Measurements from ENCODE around the gene CADPS2. TPM values are rescaled to one million over a fixed set of nuclear protein-coding genes. Genes with fewer than 3 reads are reported as not detected.

The CADPS2 gene
- polyA plus RNA-seq, 3 donors = not detected

- intact Hi-C loops (cut with micrococcal nuclease) = no loop called here
- no peaks in the 10 kb centered on the region for H3K4me1 ChIP-seq (ENCODE audit: control insufficient read depth in 1 of 2, insufficient read depth in 2 of 2, low read length in 2 of 2)
- no peaks in the 10 kb centered on the region for H3K36me3 ChIP-seq (replicated peaks in 1 of 2; ENCODE audit: control insufficient read depth in 1 of 2, insufficient read depth in 2 of 2, low read length in 2 of 2)
- peaks cover 8 to 50% (median 26%) of the 10 kb centered on the region in 7 donors for H3K9me3 Mint-ChIP-seq
- H3K27me3 Mint-ChIP-seq (ENCODE audit: low read depth in 3 of 3) = peaks cover 84 to 94% (median 86%) of the 10 kb centered on the region in 3 donors
- no peak for DNase-seq
- peaks cover 90 to 100% of the 10 kb centered on the region in 2 donors for H3K27me3 ChIP-seq (ENCODE audit: control insufficient read depth in 2 of 2, insufficient read depth in 2 of 2, low read length in 2 of 2)
- WGBS (ENCODE audit: insufficient coverage) = no CpG with 5 or more reads among the region's 3 CpGs
- H3K9me3 ChIP-seq (replicated peaks in 1 of 2; ENCODE audit: control insufficient read depth in 1 of 2, insufficient read depth in 1 of 2, low read length in 2 of 2) = peaks cover 3 to 64% of the 10 kb centered on the region in 2 donors
- peak overlapping the region in 1 of 2 donors; percentile 46 for H3K4me3 Mint-ChIP-seq
- peak overlapping the region in 1 of 7 donors; percentile 60 for H3K27ac Mint-ChIP-seq
- H3K36me3 Mint-ChIP-seq = peaks cover 0 to 4% of the 10 kb centered on the region in 2 donors
- no peak overlapping the region for H3K4me2 ChIP-seq (replicated peaks; ENCODE audit: extremely low read depth, low read length, poor library complexity, severe bottlenecking)
- H3K4me3 ChIP-seq (replicated peaks in 1 of 3; ENCODE audit: low read depth in 2 of 3, low read length in 3 of 3) = no peak overlapping the region
- H2AFZ ChIP-seq (ENCODE audit: insufficient read depth, low read depth, low read length, poor library complexity, severe bottlenecking) = no peak overlapping the region
- H3K27ac ChIP-seq (ENCODE audit: low read depth in 1 of 2, low read length in 2 of 2) = no peak overlapping the region
- H3K4me1 Mint-ChIP-seq = peaks cover 5% of the 10 kb centered on the region
- no peak overlapping the region for H3K9ac ChIP-seq (ENCODE audit: insufficient read depth, low read length, poor library complexity, severe bottlenecking)
- H4K20me1 ChIP-seq (ENCODE audit: insufficient read depth, low read length) = no peaks in the 10 kb centered on the region
- TF ChIP-seq CTCF (IDR thresholded peaks at IDR 0.05) = no peak
- no peaks in the 10 kb centered on the region for H3K79me2 ChIP-seq (ENCODE audit: insufficient read depth, low read length)
Measured at GRCh38 chr7:122312789-122313188, 573.5 kb downstream of the CADPS2 start.

DNA sequence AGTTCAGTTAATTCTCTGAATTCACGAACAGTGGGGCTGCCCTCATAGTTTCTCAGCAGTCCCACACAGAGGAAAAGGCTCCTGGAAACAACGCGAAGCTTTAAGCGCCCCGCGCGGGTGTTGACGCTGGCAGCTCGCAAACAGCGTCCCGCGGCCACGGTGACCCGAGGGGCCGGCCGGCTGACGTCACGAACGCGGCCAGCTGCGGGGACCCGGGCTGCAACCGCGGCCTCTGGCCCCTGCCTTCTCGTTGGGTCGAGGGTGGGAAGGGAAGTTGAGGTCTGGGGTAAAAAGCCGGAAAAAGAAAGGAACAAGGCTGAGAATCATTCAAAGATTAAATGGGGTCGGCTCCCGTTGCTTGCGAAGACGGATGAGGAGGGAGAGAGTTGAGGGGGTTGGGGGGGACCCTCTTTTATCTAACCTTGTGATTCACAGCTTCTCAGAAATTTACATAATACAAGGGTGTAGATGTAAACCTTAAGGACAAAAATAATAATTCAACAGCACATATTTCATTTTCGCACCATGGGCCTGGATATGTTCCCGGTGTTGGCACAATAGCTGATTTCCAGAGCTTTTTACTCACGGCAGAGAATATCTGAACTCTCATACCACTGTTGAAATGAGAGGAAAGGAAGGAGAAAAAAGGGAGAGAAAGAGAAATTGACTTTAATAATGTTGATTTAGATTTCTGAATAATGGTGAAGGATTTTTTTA, 574.4 kb downstream of the CADPS2 start:
- Mint-ChIP-seq H3K27me3 (ENCODE audit: low read depth in 3 of 3) (peaks cover 83 to 93% (median 86%) of the 10 kb centered on the region in 3 donors), H3K4me1 (peaks cover 5% of the 10 kb centered on the region), H3K27ac (peak overlapping the region in 1 of 7 donors; percentile 75), H3K4me3 (peak overlapping the region in 1 of 2 donors; percentile 71), H3K9me3 (peaks cover 8 to 50% (median 26%) of the 10 kb centered on the region in 7 donors), H3K36me3 (peaks cover 0 to 4% of the 10 kb centered on the region in 2 donors)
- no peak overlapping the region for H3K9ac ChIP-seq (ENCODE audit: insufficient read depth, low read length, poor library complexity, severe bottlenecking)
- no peak for TF ChIP-seq CTCF (IDR thresholded peaks at IDR 0.05)
- no peak for DNase-seq
- H2AFZ ChIP-seq (ENCODE audit: insufficient read depth, low read depth, low read length, poor library complexity, severe bottlenecking) = no peak overlapping the region
- H3K36me3 ChIP-seq (replicated peaks in 1 of 2; ENCODE audit: control insufficient read depth in 1 of 2, insufficient read depth in 2 of 2, low read length in 2 of 2) = no peaks in the 10 kb centered on the region
- peaks cover 89 to 100% of the 10 kb centered on the region in 2 donors for H3K27me3 ChIP-seq (ENCODE audit: control insufficient read depth in 2 of 2, insufficient read depth in 2 of 2, low read length in 2 of 2)
- H3K9me3 ChIP-seq (replicated peaks in 1 of 2; ENCODE audit: control insufficient read depth in 1 of 2, insufficient read depth in 1 of 2, low read length in 2 of 2) = peaks cover 3 to 66% of the 10 kb centered on the region in 2 donors
- H4K20me1 ChIP-seq (ENCODE audit: insufficient read depth, low read length) = no peaks in the 10 kb centered on the region
- no peak overlapping the region for H3K4me3 ChIP-seq (replicated peaks in 1 of 3; ENCODE audit: low read depth in 2 of 3, low read length in 3 of 3)
- 4% methylated on average over 24 of the region's 34 CpGs for WGBS (ENCODE audit: insufficient coverage)
- H3K4me2 ChIP-seq (replicated peaks; ENCODE audit: extremely low read depth, low read length, poor library complexity, severe bottlenecking) = no peak overlapping the region
- no peak overlapping the region for H3K27ac ChIP-seq (ENCODE audit: low read depth in 1 of 2, low read length in 2 of 2)
- intact Hi-C loops (cut with micrococcal nuclease) = no loop called here
- H3K4me1 ChIP-seq (ENCODE audit: control insufficient read depth in 1 of 2, insufficient read depth in 2 of 2, low read length in 2 of 2) = no peaks in the 10 kb centered on the region
- no peaks in the 10 kb centered on the region for H3K79me2 ChIP-seq (ENCODE audit: insufficient read depth, low read length)

All from CD14-positive monocyte (primary cell).